ENCODE results near the gene TMEM220.

Gene TMEM220

DNA sequence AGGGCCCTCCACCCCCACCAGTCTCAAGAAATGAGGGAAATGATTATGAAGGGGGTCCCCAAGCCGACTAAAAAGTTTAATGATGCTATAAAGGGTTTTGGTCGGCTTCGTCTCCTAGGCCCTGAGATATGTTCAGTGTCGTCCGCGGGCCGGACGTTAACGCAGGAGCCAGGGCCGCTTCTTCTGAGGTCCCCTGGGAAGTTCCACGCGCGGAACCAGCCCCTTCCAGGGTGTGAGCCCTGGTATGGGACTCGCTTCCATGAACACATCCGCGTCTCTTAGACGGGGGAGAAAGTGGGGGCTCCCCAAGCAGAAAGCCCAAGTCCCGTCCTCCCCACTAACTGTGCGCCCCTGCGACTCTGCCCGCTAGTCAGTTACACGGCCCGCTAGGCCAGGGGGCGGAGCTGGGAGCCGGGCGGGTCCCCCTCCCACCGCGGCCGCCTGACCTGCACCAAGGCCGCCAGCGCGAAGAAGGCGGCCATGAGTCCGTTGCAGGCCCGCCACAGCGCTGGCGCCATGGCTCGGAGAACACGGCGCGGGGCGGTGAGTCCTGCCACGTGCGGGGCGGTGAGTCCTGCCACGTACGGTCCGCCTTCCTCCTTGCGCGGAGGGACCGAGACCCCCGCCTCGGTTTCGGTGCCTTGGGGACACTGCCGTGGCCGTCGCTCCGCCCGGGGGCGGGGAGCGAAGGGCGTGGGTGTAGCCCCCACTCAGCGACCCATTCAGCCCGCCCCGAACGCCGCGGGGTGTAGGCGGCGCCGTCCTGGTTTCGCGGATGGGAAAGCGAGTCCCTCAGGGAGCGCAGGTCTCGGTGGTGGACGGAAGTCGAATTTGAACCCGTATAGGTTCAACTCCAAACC, at the start of gene TMEM220:
TSS of gene TMEM220 (minus strand) at position 690 of the 860 bp plus-strand sequence. CDS start at position 518, 172 bp downstream.
- DNase-seq, result no peak

DNA sequence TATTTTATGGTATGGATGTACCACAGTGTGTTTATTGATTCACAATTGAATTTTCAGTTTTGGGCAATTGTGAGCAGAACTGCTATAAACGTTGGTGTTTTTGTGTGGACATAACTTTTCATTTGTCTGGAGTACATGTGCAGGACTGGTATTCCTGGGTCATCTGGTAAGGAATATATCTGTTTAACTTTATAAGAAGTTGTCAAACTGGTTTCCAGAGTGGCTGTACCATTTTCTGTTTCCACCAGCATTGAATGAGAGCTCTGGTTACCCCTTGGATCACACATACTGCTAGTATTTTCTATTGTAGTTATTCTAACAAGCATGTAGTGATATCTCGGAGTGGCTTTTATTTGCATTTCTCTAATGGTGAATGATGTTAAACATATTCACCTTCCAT, 49.8 kb upstream of the TMEM220 start:
- no peak for DNase-seq

DNA sequence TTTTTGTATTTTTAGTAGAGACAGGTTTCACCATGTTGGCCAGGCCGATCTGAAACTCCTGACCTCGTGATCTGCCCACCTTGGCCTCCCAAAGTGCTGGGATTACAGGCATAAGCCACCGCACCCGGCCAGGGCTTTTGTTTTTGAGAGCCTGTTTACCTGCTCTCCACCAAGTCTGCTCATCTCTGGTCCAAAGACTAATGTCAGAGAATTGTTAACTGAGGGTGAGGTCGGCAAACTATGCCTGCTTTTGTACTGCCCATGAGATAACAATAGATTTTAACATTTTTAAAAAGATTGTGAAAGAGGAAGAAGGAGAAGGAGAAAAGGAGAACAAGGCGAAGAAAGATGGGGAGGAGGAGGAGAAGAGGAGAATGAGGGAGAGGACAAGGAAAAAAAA, 48.1 kb upstream of the TMEM220 start:
- DNase-seq, result no peak

DNA sequence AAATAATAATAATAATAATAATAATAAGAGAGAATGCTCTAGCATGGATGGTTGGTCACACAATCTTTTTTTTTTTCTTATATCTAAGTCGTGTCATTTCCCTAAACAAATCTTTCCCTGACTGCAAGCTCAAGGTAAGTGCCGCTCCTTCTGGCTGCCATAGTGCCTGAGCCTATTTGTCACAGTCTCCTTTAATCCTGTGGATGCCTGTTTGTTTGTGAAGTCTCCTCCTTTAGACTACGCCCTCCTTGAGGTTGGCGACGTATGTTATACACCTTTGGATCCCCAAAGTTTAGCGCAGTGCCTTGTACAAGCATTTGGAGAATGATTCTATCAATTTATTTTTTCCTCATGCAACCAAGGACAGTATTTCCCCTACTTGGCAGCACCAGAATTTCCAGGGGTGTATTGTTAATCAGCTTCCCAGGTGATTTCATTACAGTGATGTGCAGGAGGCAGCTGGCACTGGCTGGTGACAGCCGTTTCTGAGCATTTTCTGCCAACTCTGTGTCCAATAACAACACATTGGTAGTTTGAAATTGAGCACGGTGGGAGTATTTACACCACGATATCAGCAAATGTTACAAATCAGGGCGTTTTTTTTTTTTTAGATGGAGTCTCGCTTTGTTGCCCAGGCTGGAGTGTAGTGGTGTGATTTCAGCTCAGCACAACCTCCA, 47.4 kb upstream of the TMEM220 start:
- no peak for DNase-seq

DNA sequence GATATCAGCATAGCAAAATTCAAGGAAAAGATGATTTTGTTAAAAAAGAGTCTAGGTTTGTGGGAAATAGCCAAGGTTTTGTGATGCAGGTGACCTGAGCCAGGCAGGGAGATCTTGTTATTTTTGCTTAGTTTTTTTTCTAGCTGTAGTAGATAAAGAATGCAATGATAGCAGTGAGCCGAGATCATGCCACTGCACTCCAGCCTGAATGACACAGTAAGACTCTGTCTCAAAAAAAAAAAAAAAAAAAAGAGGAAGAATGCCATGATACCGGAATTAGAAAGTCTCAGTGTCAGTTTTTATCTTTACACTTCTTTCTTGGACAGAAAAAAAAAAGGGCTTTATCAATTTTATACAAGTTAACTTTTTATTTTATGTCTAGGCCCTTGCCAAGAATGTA, 46.6 kb upstream of the TMEM220 start:
- DNase-seq, result peak; percentile 44

DNA sequence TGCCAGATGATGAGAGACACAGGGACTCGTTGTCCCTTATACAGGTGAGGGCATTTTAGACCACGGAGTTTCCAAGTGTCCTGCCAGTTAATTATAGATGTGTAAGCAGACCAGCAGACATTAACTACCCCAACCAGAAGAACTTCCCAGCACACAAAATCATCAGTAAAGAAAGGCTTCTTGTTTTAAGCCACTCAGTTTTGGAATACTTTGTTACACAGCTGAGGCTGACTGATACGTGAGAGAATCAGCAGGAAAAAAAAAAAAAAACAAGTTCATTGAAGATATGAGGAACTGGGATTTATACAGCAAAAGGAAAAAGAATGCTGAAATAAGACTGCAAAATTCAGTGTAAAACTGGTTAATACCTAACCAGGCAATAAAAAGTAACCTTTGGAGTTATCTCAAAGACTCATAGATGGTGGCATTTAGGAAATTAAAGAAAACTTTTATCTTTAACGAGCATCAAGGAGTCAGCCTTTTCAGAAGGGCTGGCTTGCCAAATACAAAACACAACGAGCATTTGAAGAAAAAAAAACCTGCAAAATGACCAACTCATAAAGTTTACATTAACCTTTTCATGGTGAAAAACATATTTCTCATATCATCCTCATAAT, 46.0 kb upstream of the TMEM220 start:
- DNase-seq, result no peak

DNA sequence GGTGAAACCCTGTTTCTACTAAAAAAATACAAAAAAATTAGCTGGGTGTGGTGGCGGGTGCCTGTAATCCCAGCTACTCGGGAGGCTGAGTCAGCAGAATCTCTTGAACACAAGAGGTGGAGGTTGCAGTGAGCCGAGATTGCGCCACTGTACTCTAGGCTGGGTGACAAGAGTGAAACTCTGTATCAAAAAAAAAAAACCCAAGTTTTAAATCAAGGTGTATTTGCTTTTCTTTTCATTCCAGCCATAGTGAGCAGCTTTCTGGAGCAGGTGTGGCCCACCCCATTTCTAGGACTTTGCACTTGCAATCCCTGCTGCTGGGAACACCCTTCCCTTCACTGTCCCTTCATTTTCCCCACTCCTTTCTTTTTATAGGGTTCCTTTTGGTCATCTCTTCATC, 45.2 kb upstream of the TMEM220 start:
- no peak for DNase-seq

DNA sequence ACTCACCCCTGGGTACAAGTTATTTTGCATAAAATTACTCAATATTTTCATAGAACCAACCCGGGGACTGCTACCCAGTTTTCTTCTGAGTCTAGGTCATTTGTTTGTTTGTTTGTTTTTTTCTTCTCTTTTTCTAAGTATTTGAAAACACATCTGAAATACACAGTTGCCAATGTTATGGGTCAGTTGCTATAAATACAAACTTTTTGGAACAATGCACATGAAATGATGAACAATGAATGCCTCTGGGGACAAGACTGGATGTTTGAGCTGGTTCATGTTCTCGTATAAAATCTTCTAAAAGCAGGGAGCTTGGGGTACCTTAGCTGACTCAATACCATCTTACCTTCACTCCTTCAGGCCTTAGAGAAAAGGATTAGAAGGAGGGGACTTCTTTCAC, 43.6 kb upstream of the TMEM220 start:
- DNase-seq, result no peak

DNA sequence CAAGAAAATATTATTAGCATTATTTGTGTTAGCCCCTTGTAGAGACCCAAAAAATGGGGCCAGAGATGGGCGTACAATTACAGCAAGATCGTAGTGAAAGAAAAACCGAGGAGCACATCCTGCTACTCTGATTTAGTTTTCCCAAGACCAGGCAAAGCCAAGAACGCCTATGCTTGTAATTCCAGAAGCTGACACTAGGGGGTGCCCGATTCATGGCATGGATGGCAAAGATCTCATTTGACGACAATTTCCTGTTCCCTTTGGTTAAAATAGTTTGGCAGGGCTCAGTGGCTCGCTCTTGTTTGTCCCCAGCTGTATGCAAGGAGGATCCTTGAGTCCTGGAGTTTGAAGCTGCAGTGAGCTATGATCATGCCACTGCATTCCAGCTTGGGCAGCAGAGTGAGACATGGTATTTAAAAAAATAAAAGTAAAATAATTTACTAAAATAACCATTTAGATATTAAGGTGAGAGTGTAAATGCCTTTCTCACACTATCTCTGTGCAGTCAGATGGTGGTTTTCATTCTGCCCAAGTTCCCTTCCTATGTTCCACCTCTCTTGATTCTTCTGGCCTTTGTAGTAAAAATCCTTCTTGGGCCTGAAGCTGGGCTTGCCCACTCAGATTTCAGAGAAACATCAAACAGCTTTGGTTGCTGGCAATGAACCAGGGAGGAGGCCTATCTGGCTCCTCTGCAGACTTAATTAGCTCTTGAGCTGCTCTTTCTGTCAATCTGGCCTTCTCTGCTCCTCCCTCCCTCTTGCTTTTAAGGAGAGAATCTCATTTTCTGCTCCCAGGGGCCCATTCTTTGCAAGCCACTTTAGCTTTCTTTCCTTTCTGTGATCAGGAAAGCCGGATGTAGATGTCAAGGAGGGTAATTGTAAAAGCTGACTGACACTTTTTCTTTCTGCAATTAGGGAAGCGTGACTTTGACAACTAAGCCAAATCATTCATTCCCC, 42.9 kb upstream of the TMEM220 start:
- peak; percentile 60 for DNase-seq

DNA sequence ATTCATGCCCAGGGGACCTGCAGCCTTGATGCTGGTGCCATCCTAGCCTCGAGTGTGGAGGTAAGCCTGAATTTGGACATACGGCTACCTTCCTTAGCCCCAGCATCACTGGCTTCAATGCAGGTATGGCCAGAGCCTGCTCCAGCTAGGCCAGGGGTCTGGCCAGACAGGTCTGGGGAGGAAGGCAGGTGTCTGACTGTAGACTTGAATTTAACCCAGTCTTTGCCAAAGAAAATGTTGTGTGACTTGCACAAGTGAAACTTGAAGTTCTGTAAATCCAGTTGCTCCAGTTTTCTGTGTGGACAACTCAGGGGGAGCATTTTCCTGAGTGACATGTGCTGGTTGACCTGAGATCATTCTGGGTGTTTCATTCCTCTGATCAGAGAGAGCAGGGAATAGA, 41.3 kb upstream of the TMEM220 start:
- no peak for DNase-seq

DNA sequence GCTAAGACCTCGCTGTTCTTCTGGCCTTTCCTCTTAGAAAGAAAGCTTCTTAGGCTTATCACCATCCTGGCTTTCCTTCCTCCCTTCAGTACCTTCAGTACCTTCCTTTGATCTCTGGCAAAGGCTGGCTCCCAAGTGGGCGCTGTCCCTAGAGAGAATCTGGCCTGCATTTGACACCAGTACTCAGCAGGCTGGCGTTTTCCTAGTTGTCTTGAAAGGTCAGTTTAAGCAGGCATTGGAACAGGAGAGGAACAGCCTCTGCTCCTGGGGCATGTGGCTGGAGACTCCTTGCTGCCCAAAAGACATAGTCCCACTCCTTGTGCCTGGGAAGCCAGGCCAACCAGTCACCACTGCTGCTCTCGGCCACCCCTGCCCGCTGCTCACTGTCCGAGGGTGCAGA, 40.0 kb upstream of the TMEM220 start:
- no peak for DNase-seq

DNA sequence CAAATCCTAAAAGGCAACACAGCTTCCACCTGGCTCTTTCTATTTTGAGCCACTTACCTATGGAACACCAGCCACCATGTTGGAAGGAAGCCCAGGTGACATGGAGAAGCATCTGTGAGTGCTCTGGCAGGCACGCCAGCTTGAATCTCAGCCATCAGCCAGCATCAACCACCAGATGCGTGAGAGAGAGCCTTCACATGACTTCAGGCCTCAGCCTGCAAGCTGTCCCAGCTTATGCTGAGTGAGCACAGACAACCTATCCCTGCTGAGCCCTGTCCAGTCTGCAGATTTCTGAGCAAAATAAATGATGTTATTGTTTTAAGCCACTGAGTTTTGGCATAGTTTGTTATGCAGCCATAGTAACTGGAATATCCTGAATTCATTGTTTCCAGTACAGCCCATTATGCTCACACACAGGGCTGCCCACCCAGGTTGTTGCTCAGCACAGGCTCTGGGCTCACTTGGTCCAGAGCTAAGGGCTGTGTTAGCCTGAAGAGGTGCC, 39.0 kb upstream of the TMEM220 start:
- DNase-seq, result no peak

DNA sequence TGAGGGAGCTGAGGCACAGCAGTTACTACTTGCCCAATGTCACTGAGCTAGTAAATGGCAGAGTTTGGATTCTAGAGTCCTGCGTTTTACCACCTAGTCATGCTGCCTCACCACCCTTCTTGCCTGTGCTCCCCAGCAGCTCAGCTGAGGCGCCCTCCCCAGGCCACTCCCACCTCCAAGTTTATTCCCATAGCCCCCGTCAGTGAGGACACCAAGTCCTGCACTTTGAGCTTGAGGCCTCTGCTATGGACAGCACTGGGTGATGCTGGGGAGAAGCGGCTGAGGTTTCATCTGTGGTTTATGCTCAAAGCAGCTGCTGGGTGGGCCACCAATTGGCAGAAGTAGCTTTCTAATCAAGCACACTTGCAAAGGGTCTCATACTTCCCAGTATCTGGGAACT, 37.4 kb upstream of the TMEM220 start:
- no peak for DNase-seq

DNA sequence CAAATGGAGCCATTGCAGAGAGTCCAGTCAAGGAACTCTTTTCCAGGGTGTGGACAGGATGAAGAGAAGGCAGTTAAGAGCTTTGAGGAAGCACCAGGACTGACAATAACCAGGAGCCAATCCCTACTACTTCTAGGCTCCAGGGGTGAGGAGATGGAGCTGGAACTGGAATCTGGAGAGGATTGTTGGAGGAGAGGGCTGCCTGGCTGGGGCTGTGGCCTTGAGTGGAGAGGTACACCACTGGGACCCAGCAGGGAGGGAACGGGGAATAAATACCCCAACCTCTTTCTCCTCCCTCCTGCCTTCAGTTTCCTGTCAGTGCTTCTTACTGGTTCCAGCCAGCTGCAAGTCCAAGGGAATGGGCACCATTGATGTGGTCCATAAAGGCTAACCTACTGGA, 32.2 kb upstream of the TMEM220 start:
- DNase-seq, result no peak

DNA sequence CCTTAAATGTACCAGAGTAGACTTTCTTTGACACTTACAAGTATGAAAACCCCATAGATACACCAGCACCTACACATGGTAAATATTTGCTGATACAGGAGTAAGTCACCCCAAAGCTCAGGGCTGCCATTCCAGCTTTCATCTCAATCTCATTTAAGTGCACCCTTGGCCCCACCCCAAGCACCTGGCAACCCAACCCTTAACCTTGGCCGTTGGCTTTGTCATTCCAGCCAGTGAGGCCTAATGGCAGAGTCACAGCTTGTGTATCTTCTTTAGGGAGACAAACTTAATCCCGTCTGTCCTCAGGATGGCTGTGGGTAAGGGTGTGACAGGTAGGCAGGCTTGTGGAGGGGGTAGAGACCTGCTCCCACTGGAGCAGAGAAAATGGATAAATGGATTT, 31.5 kb upstream of the TMEM220 start:
- DNase-seq, result no peak

DNA sequence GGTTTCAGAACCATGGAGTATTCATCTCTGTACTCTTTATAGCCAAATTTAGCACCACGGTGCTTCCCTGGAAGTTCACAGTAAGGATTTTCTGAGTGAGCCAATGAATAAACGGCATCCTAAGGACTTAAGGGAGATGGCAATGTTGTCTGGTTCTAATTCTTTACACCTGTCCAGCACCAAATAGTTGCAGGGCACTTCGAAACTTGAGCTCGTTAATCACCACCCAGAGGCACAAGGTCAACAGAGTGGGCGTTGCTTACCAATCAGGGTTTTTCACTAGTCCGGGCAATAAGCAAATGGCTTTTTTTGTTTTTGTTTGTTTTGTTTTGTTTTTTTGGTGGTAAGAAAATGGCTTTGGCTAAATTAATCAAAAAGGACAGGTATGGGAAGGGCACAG, 28.2 kb upstream of the TMEM220 start:
- DNase-seq, result no peak

DNA sequence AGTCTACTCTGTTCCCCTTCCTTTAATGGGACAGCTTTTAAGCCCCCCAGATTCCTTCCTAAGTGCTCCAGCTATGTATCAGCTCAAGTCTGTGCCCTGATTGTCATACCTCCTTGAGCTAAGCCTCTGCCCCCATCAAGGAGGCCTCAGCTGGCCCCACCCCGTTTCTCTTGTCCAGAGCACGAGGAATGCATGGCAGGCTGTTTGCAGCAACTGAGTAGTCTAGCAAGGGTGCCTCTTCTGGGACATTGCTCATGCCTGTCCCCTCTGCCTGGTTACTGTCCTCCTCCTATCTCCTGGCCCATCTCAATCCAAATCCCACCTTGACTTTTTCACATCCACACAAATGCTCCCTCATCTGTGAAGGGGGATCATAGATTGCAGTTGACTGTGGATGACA, 27.8 kb upstream of the TMEM220 start:
- DNase-seq, result no peak

DNA sequence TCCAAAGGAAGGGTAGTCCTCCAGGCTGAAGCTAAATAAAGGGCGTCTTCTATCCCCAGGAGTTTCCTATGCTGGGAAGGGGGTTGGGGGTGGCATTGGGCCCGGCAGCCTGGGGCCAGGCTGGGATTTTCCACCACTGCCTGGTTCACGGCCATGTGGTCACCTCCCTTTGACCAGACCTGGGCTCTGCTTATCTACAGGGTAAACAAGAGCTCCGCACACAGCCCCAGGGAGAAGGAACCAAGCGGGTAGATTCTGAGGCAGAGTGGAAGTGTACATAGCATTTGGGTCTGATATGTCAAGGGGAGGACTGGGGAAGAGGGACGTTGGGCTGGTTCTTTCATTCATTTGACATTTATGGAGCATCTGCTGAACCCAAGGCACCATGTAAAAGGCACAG, 27.2 kb upstream of the TMEM220 start:
- DNase-seq, result no peak

DNA sequence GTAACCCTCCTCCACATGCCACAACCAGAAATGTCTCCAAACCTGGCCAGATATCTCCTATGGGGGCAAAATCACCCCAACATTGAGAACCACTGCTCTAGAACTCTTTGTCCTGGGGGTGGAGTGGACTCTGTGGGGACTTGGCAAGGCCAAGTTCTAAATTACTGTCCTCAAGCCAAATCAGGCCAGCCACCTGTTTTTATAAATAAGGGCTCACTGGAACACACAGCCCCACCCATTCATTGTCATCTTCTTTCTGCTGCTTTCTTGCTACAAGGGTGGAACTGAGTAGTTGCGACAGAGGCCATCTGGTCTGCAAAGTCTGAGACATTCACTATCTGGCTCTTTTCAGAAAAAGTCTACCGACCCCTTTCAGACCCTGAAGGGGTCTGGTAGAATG, 26.8 kb upstream of the TMEM220 start:
- no peak for DNase-seq

DNA sequence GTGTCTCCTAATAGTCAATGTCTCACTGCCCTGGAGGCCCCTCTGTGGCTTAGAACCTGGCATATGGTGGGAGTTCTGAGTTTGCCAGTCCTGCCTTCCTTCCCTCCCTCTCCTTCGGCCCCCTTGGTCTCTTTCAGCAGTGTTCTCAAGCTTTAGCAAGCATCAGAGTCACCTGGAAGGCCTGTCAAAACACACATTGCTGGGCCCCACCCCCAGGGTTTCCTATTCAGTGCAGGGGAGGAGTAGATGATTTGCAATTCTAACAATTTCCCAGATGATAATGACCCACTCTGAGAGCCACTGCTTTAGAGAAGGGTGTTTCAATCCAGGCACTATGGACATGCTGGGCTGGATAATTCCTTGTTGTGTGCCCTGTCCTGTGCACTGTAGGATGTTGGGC, 26.4 kb upstream of the TMEM220 start:
- DNase-seq, result no peak

DNA sequence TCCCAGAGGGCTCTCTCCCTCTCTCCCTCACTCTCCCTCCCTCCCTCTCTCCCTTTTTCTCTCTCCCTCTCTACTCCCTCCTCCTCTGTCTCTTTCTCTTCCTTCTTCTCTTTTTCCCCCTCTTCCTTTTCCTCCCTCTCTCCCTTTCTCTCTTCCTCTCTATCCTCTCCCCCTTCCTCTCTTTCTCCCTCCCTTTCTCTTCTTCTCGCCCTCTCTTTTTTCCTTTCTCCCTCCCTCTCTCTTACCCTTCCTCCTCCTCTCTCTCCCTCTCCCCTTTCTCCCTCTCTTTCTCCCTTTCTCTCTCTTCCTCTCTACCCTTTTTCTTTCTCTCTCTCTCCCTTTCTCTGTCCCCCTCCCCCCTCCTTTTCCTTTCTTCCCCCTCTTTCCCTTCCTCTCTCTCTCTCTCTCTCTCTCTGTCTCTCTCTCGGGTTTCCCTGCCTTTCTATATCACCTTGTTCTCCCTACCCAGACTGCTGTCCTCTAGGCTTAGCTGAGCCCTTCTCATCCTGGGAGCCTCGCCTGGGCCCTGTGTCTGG, 25.8 kb upstream of the TMEM220 start:
- DNase-seq, result no peak

DNA sequence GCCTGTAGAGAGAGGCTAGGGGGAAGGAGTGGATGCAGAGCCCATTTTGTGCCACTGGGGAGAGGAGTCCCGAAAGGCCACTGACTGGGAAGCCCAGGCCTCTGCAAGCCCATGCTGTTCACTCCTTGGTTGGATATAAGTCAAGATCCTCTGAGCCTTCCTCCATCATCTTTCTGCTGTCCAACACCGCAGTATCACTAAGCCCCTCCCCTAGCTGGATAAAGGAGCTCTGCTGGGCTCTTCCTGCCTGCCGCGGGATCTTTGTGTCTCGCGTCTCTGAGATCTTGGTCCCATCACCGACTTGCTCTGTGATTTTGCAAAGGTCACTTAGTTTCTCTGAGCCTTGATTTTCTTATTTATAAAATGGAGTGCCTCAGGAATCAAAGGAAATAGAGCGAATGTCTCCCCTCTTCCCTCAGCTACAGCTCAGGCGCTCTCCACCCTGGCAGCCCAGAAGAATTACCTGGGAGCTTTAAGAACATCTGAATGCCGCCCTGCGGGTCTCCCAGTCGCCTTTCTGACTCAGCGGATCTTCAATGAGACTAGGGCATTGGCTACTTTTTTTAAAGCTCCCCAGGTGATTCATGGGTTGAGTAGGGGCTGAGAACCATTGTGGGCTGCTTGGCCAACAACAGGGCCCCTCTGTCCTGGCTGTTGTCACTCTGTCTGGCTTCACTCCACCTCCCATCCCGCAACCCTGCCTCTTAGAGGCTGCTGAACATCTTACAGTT, 25.2 kb upstream of the TMEM220 start:
- DNase-seq, result no peak

Measured in OCI-M1 (cell line).